Jurkat, Clone E6-1 (cell line): ENCODE results near the gene PIAS4.

Experiments used
- DNase-seq: peaks from one replicate; pipeline ENCODE4 v3.0.0-alpha.2; 2011; ENCODE audit warnings: low read depth, low spot score
- H3K4me3 ChIP-seq: 2 replicates; pipeline ENCODE4 v1.5.1; 2011; ENCODE audit warnings: mild to moderate bottlenecking, low read length, control low read depth, moderate library complexity

The PIAS4 gene

GRCh38 chr19:4034048-4035017, 26.8 kb downstream of the PIAS4 start:
- DNase-seq = no peak
- H3K4me3 ChIP-seq = no peak overlapping the region

- DNase-seq = no peak
Observed at GRCh38 chr19:4035018-4035566, 27.6 kb downstream of the PIAS4 start.

GRCh38 chr19:4035582-4035981, 28.0 kb downstream of the PIAS4 start:
- H3K4me3 ChIP-seq = no peak overlapping the region
- no peak for DNase-seq

More at GRCh38 chr19:4035018-4035566, 27.6 kb downstream of the PIAS4 start:
- no peak overlapping the region for H3K4me3 ChIP-seq

- DNase-seq = no peak
- no peak overlapping the region for H3K4me3 ChIP-seq
Observed at GRCh38 chr19:4036576-4037300, 29.2 kb downstream of the PIAS4 start.

GRCh38 chr19:4037301-4037949, 29.9 kb downstream of the PIAS4 start:
- no peak for DNase-seq
- H3K4me3 ChIP-seq = no peak overlapping the region

DNA sequence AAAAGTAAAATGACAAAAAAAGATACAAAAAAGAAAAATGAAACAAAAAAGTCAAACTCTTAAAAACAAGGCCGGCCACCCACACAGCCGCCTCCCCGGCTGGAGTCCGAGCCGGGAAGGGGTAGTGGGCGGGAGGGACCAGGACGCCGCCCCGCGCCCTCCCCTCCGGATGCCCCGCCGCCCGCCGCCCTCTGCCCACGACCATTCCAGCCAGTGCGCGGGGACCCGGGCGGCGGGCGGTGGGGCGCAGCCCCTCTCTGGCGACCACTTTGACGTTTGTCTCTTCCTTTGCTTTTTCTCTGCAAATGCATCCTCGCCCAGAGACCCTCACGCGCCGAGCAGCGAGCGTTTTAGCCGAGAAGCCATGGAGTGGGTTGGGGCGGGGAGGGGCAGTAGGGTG, 30.5 kb downstream of the PIAS4 start:
- no peak overlapping the region for H3K4me3 ChIP-seq
- no peak for DNase-seq

DNA sequence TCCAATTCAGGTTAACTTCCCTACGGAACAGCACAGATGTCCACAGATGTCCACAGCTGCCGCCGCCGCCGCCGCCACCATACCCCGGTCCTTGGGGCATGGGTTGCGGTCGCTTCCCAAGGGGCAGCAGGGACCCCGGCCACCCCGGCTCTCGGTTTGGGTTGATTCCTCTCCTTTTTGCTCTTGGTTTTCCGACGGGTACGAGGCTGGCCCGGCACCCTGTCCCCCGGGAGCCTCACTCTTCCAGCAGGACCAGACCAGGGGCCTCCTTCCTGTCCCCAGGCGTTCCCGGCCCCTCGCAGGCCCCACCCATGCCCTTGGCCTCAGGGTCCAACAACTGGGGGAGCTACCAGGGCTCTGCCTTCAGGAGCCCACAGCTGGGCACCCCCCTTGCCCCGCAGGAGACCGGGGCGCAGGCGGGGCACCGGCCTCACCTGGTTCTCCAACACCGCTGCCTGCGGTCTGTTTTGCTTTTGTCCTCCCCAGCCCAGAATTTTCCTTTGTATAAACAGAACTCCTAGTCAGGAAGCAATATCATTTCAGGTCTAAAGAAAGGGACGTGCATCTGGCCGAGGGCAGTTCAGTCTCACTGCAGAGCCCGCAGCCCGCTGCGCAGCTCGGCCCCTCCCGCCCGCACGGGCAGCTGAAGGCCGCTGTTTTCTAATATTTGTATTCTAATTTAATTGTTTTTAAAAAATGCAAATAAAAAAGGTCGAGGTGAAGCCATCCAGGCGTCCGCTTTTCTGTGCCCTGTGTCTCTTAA, 31.3 kb downstream of the PIAS4 start:
- H3K4me3 ChIP-seq = no peak overlapping the region
- DNase-seq = no peak

DNA sequence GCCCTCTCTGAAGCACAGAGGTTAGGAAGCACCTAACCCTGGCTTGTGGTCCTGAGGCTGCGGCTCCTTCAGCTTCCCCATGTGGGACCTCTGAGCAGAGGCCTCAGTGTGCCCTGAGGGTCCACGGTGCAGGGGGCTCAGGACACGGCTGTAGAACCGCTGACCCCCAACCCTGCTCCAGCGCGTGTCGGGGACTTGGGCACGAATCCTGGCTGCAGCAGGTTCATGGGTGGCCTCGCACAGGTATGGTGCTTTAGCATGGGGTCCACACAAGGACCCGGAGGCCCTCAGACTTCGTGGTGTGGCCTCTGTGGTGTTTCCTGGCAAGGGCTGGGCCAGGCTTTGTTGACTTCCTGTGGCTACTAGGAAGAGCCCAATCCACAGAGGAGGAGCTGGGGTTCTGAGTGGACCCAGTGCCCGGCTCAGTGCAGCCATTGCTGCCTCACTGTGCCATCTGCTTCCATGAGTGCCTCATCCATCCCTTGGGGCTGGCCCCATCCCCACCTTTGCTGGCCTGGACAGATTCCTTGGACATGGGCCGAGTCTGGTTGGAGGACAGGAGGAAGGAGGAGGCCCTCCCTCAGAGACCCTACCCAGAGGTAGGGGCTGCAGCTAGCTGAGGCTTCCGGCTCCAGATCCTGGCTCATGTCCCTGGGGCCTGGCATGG, 34.7 kb downstream of the PIAS4 start:
- DNase-seq = no peak
- H3K4me3 ChIP-seq = no peak overlapping the region

DNA sequence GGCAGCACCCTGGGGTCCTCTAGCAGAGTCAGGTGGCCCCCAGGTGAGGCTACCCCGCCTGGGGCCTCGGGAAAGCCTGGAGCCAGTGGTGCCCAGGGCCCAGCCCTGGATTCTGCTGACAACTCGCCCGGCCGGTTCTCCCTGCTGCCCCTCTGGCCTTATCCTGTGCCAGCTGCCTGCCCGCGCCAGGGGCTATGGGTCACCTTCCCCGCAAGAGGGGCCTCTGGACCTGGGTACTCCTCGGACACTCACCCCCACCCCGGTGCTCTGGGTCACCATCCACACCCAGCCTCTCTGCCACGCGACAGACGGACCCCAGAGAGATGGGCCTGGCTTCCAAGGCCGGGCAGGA, 35.2 kb downstream of the PIAS4 start:
- no peak for DNase-seq
- no peak overlapping the region for H3K4me3 ChIP-seq

- DNase-seq = no peak
Observed at GRCh38 chr19:4043401-4043800, 35.9 kb downstream of the PIAS4 start.

DNA sequence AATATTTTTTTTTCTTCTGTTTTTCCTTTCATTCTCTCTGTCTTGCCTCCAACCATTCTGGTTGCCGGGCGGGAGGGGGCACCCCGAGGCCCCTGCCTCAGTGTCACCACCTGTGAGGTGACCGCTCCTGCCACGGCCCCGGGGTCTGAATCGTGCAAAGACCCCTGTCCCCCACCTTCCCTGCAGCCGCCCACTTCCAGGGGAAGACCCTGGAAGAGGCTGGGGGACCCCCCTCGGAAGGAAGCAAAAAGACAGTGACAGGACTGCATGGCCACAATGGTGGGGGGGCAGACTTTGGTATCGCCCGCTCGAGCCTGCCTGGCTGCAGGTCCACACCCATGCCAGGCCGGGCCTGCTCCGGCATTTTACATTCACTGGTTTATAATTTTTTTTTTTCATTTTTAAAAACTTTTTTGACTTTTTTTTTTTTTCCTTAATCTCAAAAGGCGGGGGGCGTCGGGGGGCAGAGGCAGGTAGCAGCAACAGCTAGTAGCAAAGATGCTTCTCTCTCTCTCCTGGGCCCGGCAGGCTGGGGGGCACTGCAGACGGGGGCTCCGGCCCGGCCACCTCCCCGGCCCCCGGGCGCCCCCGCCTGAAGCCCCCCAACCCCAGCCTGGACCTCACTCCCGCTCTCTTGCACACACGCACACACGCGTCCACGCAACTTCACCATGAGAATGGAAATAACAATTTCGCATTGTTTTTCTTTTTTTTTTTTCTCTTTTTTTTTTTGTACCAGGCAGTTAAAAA, 36.6 kb downstream of the PIAS4 start:
- no peak overlapping the region for H3K4me3 ChIP-seq
- no peak for DNase-seq

More at GRCh38 chr19:4043401-4043800, 35.9 kb downstream of the PIAS4 start:
- no peak overlapping the region for H3K4me3 ChIP-seq

DNA sequence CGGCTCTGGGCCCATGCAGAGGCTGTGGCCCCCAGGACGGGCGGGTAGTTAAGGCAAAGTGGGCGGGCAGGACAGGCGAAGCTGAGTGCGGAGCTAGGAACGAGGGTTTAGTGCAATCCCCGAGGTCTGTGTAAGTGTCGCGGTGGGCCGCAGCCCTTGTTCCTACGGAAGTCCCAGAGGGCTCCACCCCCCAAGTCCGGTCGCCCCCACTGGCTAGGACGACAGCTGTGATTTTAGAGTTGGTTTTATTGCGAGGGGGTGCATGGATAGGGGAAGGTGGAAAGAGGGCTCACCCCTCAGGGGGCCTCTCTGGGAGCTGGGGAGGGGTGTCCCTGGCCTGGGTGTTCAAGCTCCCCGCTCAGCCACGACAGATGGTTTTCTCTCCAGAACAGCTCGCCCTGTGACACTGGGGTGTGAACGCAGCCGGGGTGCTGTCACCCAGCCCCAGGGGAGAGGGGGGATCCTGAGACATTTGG, 37.5 kb downstream of the PIAS4 start:
- H3K4me3 ChIP-seq = no peak overlapping the region
- no peak for DNase-seq

- DNase-seq = no peak
- H3K4me3 ChIP-seq = no peak overlapping the region
Observed at GRCh38 chr19:4045597-4046361, 38.2 kb downstream of the PIAS4 start.

DNA sequence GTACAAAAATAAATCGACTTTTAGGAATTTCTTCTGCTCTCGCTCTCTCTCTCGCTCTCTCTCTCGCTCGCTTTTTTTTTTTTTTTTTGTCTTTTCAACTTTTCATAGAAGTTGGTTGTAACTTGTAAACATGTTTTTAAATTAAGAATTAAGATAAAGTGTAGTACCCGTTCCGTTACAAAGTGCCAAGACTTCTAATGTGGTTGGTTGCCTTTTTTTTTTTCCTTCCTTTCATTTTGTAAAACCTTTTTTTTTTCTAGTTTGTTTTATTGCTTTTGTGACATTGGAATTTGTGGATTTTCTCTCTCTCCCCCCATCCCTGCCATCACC, 38.8 kb downstream of the PIAS4 start:
- DNase-seq = no peak
- no peak overlapping the region for H3K4me3 ChIP-seq

- no peak for DNase-seq
Observed at GRCh38 chr19:4046946-4047683, 39.6 kb downstream of the PIAS4 start.

DNA sequence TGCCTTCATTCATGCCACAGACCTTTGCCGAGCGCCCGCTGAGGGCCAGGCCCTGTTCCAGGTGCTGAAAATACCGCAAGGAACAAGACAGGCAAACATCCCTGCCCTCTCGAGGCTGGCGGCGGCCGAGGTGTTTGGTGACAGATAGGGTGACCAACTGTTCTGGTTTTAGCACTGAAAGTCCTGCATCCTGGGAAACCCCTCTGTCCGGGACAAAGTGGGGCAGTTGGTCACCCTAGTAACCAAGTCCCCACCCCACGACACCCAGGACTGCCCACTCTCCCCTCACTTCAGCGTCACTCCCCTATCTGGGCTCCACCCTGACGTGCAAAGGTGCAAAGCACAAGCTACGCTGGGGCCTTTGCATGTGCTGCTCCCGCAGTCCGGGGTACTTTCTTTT, 41.9 kb downstream of the PIAS4 start:
- no peak for DNase-seq
- no peak overlapping the region for H3K4me3 ChIP-seq

More at GRCh38 chr19:4046946-4047683, 39.6 kb downstream of the PIAS4 start:
- H3K4me3 ChIP-seq = no peak overlapping the region
